22Rv1 (cell line): Measurements from ENCODE around the gene ACVR1B.
"Not testable (repeated sequence)": the region's sequence is repeated elsewhere in the genome, so short reads cannot be mapped to it uniquely, and the experiment has no call there.

Experiments
- H3K27ac ChIP-seq: fragments of 450-650 bp; 2 replicates; pipeline ENCODE4 v1.5.1; 2017
- CTCF ChIP-seq: fragments of 450-650 bp; IDR thresholded peaks from 2 replicates; pipeline ENCODE4 v1.5.1; 2017; ENCODE audit warnings: mild to moderate bottlenecking
- ZFX ChIP-seq: fragments of 450-650 bp; IDR thresholded peaks from 2 replicates; pipeline ENCODE4 v1.6.1; 2017; ENCODE audit warnings: antibody characterized with exemption, borderline replicate concordance

ACVR1B gene

GRCh38 chr12:51972849-51973273, 21.4 kb downstream of the ACVR1B start:
- H3K27ac ChIP-seq, result no peak overlapping the region

GRCh38 chr12:51973560-51973959, 22.1 kb downstream of the ACVR1B start:
- TF ChIP-seq CTCF, result no peak
- TF ChIP-seq ZFX, result no peak
- no peak overlapping the region for H3K27ac ChIP-seq

More at GRCh38 chr12:51972849-51973273, 21.4 kb downstream of the ACVR1B start:
- TF ChIP-seq ZFX, result no peak
- no peak for TF ChIP-seq CTCF

- TF ChIP-seq CTCF (no peak), ZFX (no peak)
- no peak overlapping the region for H3K27ac ChIP-seq
These were observed 23.1 kb downstream of the ACVR1B start for GRCh38 chr12:51974646-51975045.

- no peak for TF ChIP-seq CTCF
- no peak for TF ChIP-seq ZFX
- no peak overlapping the region for H3K27ac ChIP-seq
These were observed 23.7 kb downstream of the ACVR1B start for GRCh38 chr12:51975196-51975595.

- no peak overlapping the region for H3K27ac ChIP-seq
- TF ChIP-seq ZFX, result no peak
- no peak for TF ChIP-seq CTCF
These were observed 25.1 kb downstream of the ACVR1B start for GRCh38 chr12:51976376-51977160.

- TF ChIP-seq CTCF (no peak), ZFX (no peak)
- no peak overlapping the region for H3K27ac ChIP-seq
These were observed 25.8 kb downstream of the ACVR1B start for GRCh38 chr12:51977320-51977753.

GRCh38 chr12:51979306-51979705, 27.8 kb downstream of the ACVR1B start:
- not testable (repeated sequence) for H3K27ac ChIP-seq
